Esophagus muscularis mucosa (tissue), 4 donors: ENCODE results near the gene CDPF1. TPM values are rescaled to one million over a fixed set of nuclear protein-coding genes. Genes with fewer than 3 reads are reported as not detected.
A peak's percentile ranks its signal among the peaks of the same experiment; 100 is the strongest.

ENCODE experiments used
- DNase-seq: peaks from one replicate; pipeline ENCODE4 v3.0.0-alpha.2; 2017; ENCODE audit errors: extremely low spot score
- H3K27ac ChIP-seq, 4 donors: fragments of 200-600 bp; sonication (generic); replicated peaks in 1 of 4; 1 replicate in 3 of 4; 2 replicates in 1 of 4; pipeline ENCODE4 v1.5.1; 2016 to 2019; ENCODE audit warnings: mild to moderate bottlenecking in 1 of 4
- H3K27me3 ChIP-seq, 4 donors: fragments of 200-600 bp; sonication (generic); one replicate each; pipeline versions ENCODE4 v1.5.1 to v1.6.0; 2016 to 2019
- H3K36me3 ChIP-seq, 4 donors: fragments of 200-600 bp; sonication (generic); one replicate each; pipeline ENCODE4 v1.5.1; 2016 to 2019
- H3K4me1 ChIP-seq, 4 donors: fragments of 200-600 bp; sonication (generic); one replicate each; pipeline ENCODE4 v1.5.1; 2016 to 2019
- H3K4me3 ChIP-seq, 4 donors: fragments of 200-600 bp; sonication (generic); 1 replicate in 2 of 4; 2 replicates in 2 of 4; pipeline ENCODE4 v1.5.1; 2016 to 2019; ENCODE audit warnings: mild to moderate bottlenecking in 4 of 4, moderate library complexity in 1 of 4
- H3K9me3 ChIP-seq, 4 donors: fragments of 200-600 bp; sonication (generic); 1 replicate in 3 of 4; 2 replicates in 1 of 4; pipeline ENCODE4 v1.5.1; 2016 to 2019
- CTCF ChIP-seq, 3 experiments: fragments of 200-600 bp in 2 of 3; fragments of 450-650 bp in 1 of 3; sonication (generic) in 2 of 3; IDR thresholded peaks; one replicate each; pipeline ENCODE4 v1.5.1; 2017 to 2019; ENCODE audit warnings: antibody characterized with exemption in 3 of 3, mild to moderate bottlenecking in 2 of 3, moderate library complexity in 1 of 3
- EP300 ChIP-seq: sonication (generic); formaldehyde crosslinking; IDR thresholded peaks from one replicate; pipeline ENCODE4 v1.6.1; 2017; ENCODE audit warnings: antibody characterized with exemption
- POLR2A ChIP-seq: fragments of 450-650 bp; IDR thresholded peaks from one replicate; pipeline ENCODE4 v1.6.1; 2017; ENCODE audit warnings: antibody characterized with exemption, moderate library complexity, mild to moderate bottlenecking, low read depth
- POLR2AphosphoS5 ChIP-seq, 2 donors: sonication (generic); formaldehyde crosslinking; IDR thresholded peaks; one replicate each; pipeline ENCODE4 v1.6.1; 2017; ENCODE audit warnings: antibody characterized with exemption in 2 of 2
- WGBS: methylation state at CpG from one replicate; pipeline ENCODE4 v1.1.5; 2018; 5-methylcytosine and 5-hydroxymethylcytosine counted together
- intact Hi-C: fragments of 100-400 bp; cut with DNase I; formaldehyde crosslinking; loops from one replicate; pipeline ENCODE4 v1.15.1; 2023
- total RNA-seq, 4 donors: library from RNA; depleted of rRNA; stranded (reverse); fragments of >200 nt; gene quantifications; one replicate each; pipeline versions ENCODE4 v1.1.0 to v1.2.1, GENCODE V29; 2016

CDPF1 gene
- total RNA-seq, 4 donors from 2014 or later, result 8.3 to 19.4 (median 14.8) TPM

GRCh38 chr22:46263216-46263590 is 13.1 kb upstream of the CDPF1 start, which contains the start of gene PKDREJ:
TSS of gene PKDREJ (minus strand) at chr22:46263343. CDS start at chr22:46263322, 21 bp downstream.
- DNase-seq, result no peak
- H3K27ac ChIP-seq, result peak within 1 kb of the TSS in 2 of 4 donors; percentile 30 to 47
- no peak for TF ChIP-seq POLR2AphosphoS5 (IDR thresholded peaks at IDR 0.05)
- TF ChIP-seq EP300, result no peak
- TF ChIP-seq CTCF (IDR thresholded peaks at IDR 0.05), result no peak
- TF ChIP-seq POLR2A, result no peak
- H3K36me3 ChIP-seq, result no peaks in the 10 kb centered on the region
- H3K4me1 ChIP-seq, result peaks cover 15 to 34% (median 21%) of the 10 kb centered on the region in 4 donors
- intact Hi-C loops, result loop anchor here (10.0 kb wide), 1 partner anchor 118 kb away; no protein-coding TSS in a partner anchor
- WGBS, result 65% methylated on average over 8 of the region's 30 CpGs
- H3K27me3 ChIP-seq, result no peaks in the 10 kb centered on the region
- H3K4me3 ChIP-seq, result peak within 1 kb of the TSS; percentile 44 to 61 (median 50)
- no peaks in the 10 kb centered on the region for H3K9me3 ChIP-seq

- no peak for DNase-seq
- Histone ChIP-seq H3K4me1 (peaks cover 15 to 31% (median 19%) of the 10 kb centered on the region in 4 donors), H3K27ac (peak overlapping the region in 2 of 4 donors; percentile 30 to 47), H3K4me3 (peak overlapping the region; percentile 44 to 61 (median 50)), H3K9me3 (no peaks in the 10 kb centered on the region), H3K36me3 (no peaks in the 10 kb centered on the region), H3K27me3 (no peaks in the 10 kb centered on the region)
- peak; percentile 44 to 46 for TF ChIP-seq POLR2AphosphoS5 (IDR thresholded peaks at IDR 0.05)
- no peak for TF ChIP-seq POLR2A
- peak; percentile 26 to 43 (median 28) for TF ChIP-seq CTCF (IDR thresholded peaks at IDR 0.05)
- intact Hi-C loops, result loop anchor here (10.0 kb wide), 1 partner anchor 118 kb away; no protein-coding TSS in a partner anchor
- WGBS, result 0% methylated on average over 6 of the region's 109 CpGs
Observed at GRCh38 chr22:46262449-46263215, 12.5 kb upstream of the CDPF1 start.

- H3K4me3 ChIP-seq, result no peak overlapping the region
- peaks cover 3 to 18% (median 10%) of the 10 kb centered on the region in 4 donors for H3K4me1 ChIP-seq
- H3K27ac ChIP-seq, result no peak overlapping the region
- TF ChIP-seq POLR2A, result no peak
- TF ChIP-seq POLR2AphosphoS5 (IDR thresholded peaks at IDR 0.05), result no peak
- TF ChIP-seq EP300, result no peak
- no peak for TF ChIP-seq CTCF (IDR thresholded peaks at IDR 0.05)
- WGBS, result 85% methylated on average over 6 of the region's 6 CpGs
- H3K36me3 ChIP-seq, result no peaks in the 10 kb centered on the region
- intact Hi-C loops, result loop anchor here (10.0 kb wide), 1 partner anchor 115 kb away; no protein-coding TSS in a partner anchor
- DNase-seq, result no peak
- H3K9me3 ChIP-seq, result no peaks in the 10 kb centered on the region
- H3K27me3 ChIP-seq, result no peaks in the 10 kb centered on the region
Observed at GRCh38 chr22:46260038-46260437, 9.9 kb upstream of the CDPF1 start.

- intact Hi-C loops, result no loop called here
- WGBS, result 78% methylated on average over 12 of the region's 12 CpGs
- H3K4me3 ChIP-seq, result no peak overlapping the region
- no peaks in the 10 kb centered on the region for H3K9me3 ChIP-seq
- TF ChIP-seq POLR2AphosphoS5 (IDR thresholded peaks at IDR 0.05), result no peak
- TF ChIP-seq POLR2A, result no peak
- no peak for TF ChIP-seq CTCF (IDR thresholded peaks at IDR 0.05)
- no peak for TF ChIP-seq EP300
- no peaks in the 10 kb centered on the region for H3K36me3 ChIP-seq
- no peak for DNase-seq
- H3K27ac ChIP-seq, result no peak overlapping the region
- H3K27me3 ChIP-seq, result no peaks in the 10 kb centered on the region
- peaks cover 3 to 18% (median 10%) of the 10 kb centered on the region in 4 donors for H3K4me1 ChIP-seq
Observed at GRCh38 chr22:46259374-46259773, 9.3 kb upstream of the CDPF1 start.
